Testis (tissue), 3 donors: ENCODE measurements around the gene WFIKKN2. TPM values are rescaled to one million over a fixed set of nuclear protein-coding genes. Genes with fewer than 3 reads are reported as not detected.
"Not testable (repeated sequence)": the region's sequence is repeated elsewhere in the genome, so short reads cannot be mapped to it uniquely, and the experiment has no call there.

Experiments used
- DNase-seq: peaks from one replicate; pipeline ENCODE4 v3.0.0-alpha.2; 2019
- H3K27ac ChIP-seq, 2 donors: fragments of 200-600 bp; sonication (generic); one replicate each; pipeline ENCODE4 v1.5.1; 2019
- H3K27me3 ChIP-seq: fragments of 200-600 bp; sonication (generic); one replicate; pipeline ENCODE4 v1.5.1; 2019
- H3K36me3 ChIP-seq: fragments of 200-600 bp; sonication (generic); one replicate; pipeline ENCODE4 v1.5.1; 2017; ENCODE audit warnings: low read depth; ENCODE audit errors: missing control alignments
- H3K4me1 ChIP-seq: fragments of 200-600 bp; sonication (generic); one replicate; pipeline ENCODE4 v1.5.1; 2019
- H3K4me3 ChIP-seq, 2 donors: fragments of 200-600 bp; sonication (generic); one replicate each; pipeline ENCODE4 v1.5.1; 2017 to 2019
- H3K9me3 ChIP-seq: fragments of 200-600 bp; sonication (generic); one replicate; pipeline ENCODE4 v1.5.1; 2017
- CTCF ChIP-seq, 3 experiments: fragments of 450-650 bp in 2 of 3; fragments of 200-600 bp in 1 of 3; sonication (generic) in 1 of 3; IDR thresholded peaks; one replicate each; pipeline ENCODE4 v1.5.1; 2016 to 2019; ENCODE audit warnings: antibody characterized with exemption in 3 of 3, mild to moderate bottlenecking in 2 of 3, moderate library complexity in 1 of 3
- POLR2A ChIP-seq: fragments of 450-650 bp; IDR thresholded peaks from one replicate; pipeline ENCODE4 v1.6.1; 2017; ENCODE audit warnings: antibody characterized with exemption, mild to moderate bottlenecking, moderate library complexity
- WGBS, 2 donors: methylation state at CpG; one replicate each; pipeline ENCODE4 v1.1.5; 2018; 5-methylcytosine and 5-hydroxymethylcytosine counted together
- intact Hi-C: fragments of 100-400 bp; cut with DNase I; formaldehyde crosslinking; loops from one replicate; pipeline ENCODE4 v1.15.1; 2023; ENCODE audit warnings: low total_unique reads
- polyA plus RNA-seq: library from polyadenylated mRNA; stranded (reverse); fragments of 350-450 nt; fragmentation: Illumina TruSeq; extraction: RNeasy Lipid Tissue Mini Kit (QIAGEN cat#74804); gene quantifications from one replicate; pipeline ENCODE4 v1.2.3, GENCODE V29; 2014; ENCODE audit warnings: low read depth, low replicate concordance; ENCODE audit not compliant: insufficient read depth
- total RNA-seq, 2 donors: library from RNA; depleted of rRNA; stranded (reverse); fragments of >200 nt; gene quantifications; one replicate each; pipeline ENCODE4 v1.2.3, GENCODE V29; 2016

The WFIKKN2 gene
- total and polyA plus RNA-seq, 3 donors from 2014 or later, result 3.7 to 7.3 (median 6.8) TPM

- intact Hi-C loops, result no loop called here
- DNase-seq, result no peak
- no peak for TF ChIP-seq POLR2A
- no peak for TF ChIP-seq CTCF (IDR thresholded peaks at IDR 0.05)
- Histone ChIP-seq H3K9me3 (no peaks in the 10 kb centered on the region), H3K4me3 (no peak overlapping the region), H3K27ac (no peak overlapping the region), H3K4me1 (no peaks in the 10 kb centered on the region), H3K36me3 (no peaks in the 10 kb centered on the region), H3K27me3 (no peaks in the 10 kb centered on the region)
- 60 to 73% methylated on average over 4 of the region's 4 CpGs for WGBS, 2 donors
Observed at GRCh38 chr17:50872710-50873424, 37.5 kb downstream of the WFIKKN2 start.

- H3K27me3 ChIP-seq, result no peaks in the 10 kb centered on the region
- no peaks in the 10 kb centered on the region for H3K36me3 ChIP-seq
- no peak overlapping the region for H3K27ac ChIP-seq
- no peak for DNase-seq
- intact Hi-C loops, result no loop called here
- H3K4me3 ChIP-seq, result no peak overlapping the region
- H3K9me3 ChIP-seq, result no peaks in the 10 kb centered on the region
- 78 to 81% methylated on average over 2 of the region's 2 CpGs for WGBS, 2 donors
- H3K4me1 ChIP-seq, result no peaks in the 10 kb centered on the region
- TF ChIP-seq POLR2A (no peak), CTCF (IDR thresholded peaks at IDR 0.05) (no peak)
Observed at GRCh38 chr17:50875074-50875473, 39.7 kb downstream of the WFIKKN2 start.

- H3K4me3 ChIP-seq, intact Hi-C loops, H3K27ac ChIP-seq, H3K4me1 ChIP-seq, H3K9me3 ChIP-seq, H3K27me3 ChIP-seq, DNase-seq, H3K36me3 ChIP-seq: not testable (repeated sequence)
- WGBS, 2 donors, result 96 to 98% methylated on average over 9 of the region's 9 CpGs
Observed at GRCh38 chr17:50877042-50877441, 41.7 kb downstream of the WFIKKN2 start.

GRCh38 chr17:50877838-50878237, 42.5 kb downstream of the WFIKKN2 start:
- 95 to 100% methylated on average over 1 of the region's 1 CpG for WGBS, 2 donors

GRCh38 chr17:50879086-50879485, 43.7 kb downstream of the WFIKKN2 start:
- H3K4me1 ChIP-seq, result no peaks in the 10 kb centered on the region
- H3K36me3 ChIP-seq, result no peaks in the 10 kb centered on the region
- no peaks in the 10 kb centered on the region for H3K9me3 ChIP-seq
- H3K27me3 ChIP-seq, result no peaks in the 10 kb centered on the region
- no peak for DNase-seq
- no peak overlapping the region for H3K4me3 ChIP-seq
- WGBS, 2 donors, result 94 to 96% methylated on average over 5 of the region's 5 CpGs
- intact Hi-C loops, result no loop called here
- H3K27ac ChIP-seq, result no peak overlapping the region
- no peak for TF ChIP-seq POLR2A
- no peak for TF ChIP-seq CTCF (IDR thresholded peaks at IDR 0.05)

More at GRCh38 chr17:50877838-50878237, 42.5 kb downstream of the WFIKKN2 start:
- Histone ChIP-seq H3K27me3 (no peaks in the 10 kb centered on the region), H3K4me3 (no peak overlapping the region), H3K27ac (no peak overlapping the region), H3K9me3 (no peaks in the 10 kb centered on the region), H3K4me1 (no peaks in the 10 kb centered on the region), H3K36me3 (no peaks in the 10 kb centered on the region)
- no peak for DNase-seq
- intact Hi-C loops, result no loop called here
- no peak for TF ChIP-seq CTCF (IDR thresholded peaks at IDR 0.05)
- no peak for TF ChIP-seq POLR2A
